ENCODE measurements around the gene ZMYND11.

Gene ZMYND11

GRCh38 chr10:201328-201771 is 66.1 kb downstream of the ZMYND11 start:
- no peak for DNase-seq

GRCh38 chr10:208616-209015 is 73.4 kb downstream of the ZMYND11 start:
- no peak for DNase-seq

DNA sequence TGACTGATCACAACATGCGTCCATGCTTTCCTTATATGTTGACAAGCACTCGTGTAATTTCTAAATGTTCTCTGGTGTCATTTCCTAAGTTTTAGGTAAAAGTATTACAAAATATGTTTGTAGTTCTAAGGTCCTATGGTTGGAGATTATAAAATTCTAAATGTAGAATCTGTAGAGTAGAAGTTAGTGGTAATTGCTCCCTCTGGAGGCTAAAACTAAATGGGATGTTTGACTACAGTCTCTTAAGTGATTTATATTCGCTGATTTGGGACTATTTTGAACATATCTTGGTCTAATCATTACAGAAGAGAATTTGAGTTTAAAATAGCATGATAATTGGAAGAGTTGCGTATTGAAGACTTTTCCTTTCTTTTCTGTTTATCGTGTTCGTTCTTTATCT is 74.1 kb downstream of the ZMYND11 start:
- no peak for DNase-seq

DNA sequence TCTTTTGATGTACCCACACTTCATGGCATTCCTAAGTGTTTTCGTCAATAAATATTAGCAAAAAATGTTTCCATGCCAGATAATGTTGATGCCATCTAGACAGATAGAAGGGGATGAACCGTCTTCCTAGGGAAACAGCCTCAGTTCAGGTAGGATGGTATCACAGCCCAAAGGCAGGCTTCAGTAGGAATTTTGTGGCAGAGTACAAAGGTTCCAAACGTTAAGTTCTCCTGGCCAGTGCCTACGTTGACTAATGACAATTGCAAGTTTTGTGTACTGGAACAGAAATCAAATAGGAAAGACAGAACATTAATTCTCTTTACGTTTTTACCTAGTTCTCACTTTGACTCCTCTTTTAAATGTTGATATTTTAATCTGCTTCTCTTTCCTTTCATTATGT is 75.0 kb downstream of the ZMYND11 start:
- no peak for DNase-seq

DNA sequence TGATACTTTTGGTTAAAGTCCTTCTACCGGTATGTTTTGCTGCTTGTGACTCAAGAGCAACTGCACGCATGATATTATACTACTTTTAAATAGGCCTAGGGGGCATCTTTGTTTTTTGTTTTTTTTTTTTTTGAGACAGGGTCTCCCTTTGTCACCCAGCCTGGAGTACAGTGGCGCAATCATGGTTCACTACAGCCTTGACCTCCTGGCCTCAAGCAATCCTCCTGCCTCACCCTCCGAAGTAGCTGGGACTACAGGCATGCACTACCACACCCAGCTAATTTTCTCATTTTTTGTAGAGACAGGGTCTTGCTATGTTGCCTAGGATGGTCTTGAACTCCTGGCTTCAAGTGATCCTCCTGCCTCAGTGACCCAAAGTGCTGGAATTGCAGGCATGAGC is 80.2 kb downstream of the ZMYND11 start:
- DNase-seq, result no peak

DNA sequence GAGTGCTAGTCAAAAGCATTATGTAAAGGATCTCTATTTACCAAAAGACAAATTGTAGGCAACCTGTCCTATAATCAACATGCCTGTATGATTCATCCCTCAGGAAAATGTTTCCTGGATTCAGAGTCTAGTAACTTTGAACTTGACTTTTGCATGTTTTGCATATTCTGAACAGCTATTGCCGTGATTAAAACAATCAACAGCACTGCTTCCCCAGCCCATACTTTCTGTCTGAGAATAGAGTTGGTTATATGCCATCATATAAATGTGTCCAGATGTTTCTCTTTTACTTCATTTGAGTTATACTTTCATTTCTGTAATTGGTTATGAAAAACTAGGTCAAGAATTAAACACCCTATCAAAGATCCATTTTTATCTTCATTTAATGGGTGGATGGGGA is 83.5 kb downstream of the ZMYND11 start:
- DNase-seq, result no peak

DNA sequence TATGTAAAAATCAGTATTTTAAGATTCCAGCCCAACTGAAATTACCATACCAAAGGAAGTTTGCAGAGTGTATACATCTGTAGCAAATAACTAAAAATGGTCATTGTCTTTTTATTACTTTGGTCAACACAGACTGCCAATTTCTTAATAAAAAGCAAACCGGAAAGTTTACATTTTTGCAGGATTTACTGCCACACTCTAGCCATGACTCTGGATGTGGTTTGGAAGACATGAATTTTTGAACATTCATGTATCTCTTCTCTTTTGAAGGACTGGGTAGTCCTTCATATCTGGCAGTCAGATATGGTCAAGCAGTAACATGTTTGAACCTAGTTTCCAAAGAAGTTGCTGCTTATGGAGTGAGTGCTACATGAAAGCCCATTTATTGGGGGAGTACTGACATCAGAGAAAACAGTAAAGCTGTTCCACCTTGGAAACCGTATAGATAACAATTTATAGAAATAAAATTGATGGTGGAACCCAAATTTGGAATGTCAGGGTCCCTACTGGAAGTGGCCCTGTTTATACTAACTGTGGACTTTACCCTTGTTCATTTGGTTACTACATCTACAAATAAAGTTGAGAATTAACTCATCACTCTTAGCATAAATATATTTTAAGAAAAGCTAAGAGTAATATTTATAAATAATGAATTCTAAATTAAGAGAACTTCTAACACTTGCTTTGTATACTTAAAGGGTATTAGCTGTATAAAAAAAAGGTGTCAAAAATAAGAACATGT is 84.6 kb downstream of the ZMYND11 start:
- DNase-seq, result no peak

- DNase-seq, result no peak
Measured at GRCh38 chr10:224571-224970, 89.3 kb downstream of the ZMYND11 start.

GRCh38 chr10:226018-226417 is 90.8 kb downstream of the ZMYND11 start:
- DNase-seq, result no peak

DNA sequence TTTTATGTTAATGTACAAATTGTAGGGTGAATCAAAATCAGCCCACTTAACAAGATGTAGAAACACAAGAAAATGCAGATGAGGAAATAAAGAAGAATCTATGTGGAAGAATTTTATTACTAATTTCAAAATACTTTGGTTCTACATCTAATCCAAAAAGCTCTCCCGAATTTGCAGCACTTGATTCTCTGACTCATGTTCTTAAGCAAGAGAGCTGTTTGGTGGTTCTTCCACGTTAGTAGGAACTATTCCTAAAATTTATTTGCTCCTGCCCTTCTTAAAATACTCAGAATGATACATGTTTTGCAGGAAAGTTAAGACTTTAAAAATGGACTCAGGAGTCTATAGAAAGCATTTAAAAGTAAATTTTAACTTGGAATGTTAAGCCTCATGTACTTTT is 91.8 kb downstream of the ZMYND11 start:
- DNase-seq, result no peak

DNA sequence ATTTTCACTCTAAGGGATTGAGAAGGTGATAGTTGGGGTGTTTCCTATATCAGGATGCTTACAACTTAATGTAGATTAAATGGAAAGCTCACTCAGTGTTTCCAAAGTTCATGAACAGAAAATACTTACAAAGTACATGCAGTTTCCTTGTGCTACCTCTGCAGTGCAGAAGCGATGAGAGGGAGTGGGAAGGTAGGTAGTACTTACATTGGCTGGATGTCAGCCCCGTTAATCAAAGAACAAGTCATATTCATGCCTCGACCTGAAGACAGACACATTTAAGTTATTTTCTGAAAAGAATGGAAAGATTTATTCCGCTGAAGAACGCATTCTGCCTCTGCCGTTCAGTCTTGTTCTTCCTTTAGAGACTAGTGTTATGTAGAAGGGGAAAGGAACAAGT is 93.1 kb downstream of the ZMYND11 start:
- no peak for DNase-seq

- no peak for DNase-seq
Measured at GRCh38 chr10:230758-231157, 95.5 kb downstream of the ZMYND11 start.

DNA sequence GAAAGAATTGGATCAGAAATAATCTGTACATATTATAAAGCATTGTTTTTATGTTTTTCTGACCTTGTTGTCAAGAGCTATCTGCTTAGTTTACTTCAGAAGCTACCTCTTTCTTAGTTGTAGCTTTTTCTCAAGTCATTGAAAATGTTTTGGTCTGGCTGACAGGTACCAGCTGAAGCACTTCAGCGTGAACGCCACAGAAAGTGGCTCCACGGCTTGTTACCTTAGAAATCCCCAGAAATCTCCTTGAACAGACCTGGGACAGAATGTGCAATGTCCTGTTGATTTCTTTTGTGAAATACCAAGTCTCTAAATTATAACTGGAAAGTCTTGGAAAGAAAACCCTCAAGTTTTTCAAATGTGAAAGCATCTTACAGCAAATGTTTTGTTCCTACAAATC is 96.8 kb downstream of the ZMYND11 start:
- DNase-seq, result no peak

GRCh38 chr10:232878-233277 is 97.6 kb downstream of the ZMYND11 start:
- no peak for DNase-seq

DNA sequence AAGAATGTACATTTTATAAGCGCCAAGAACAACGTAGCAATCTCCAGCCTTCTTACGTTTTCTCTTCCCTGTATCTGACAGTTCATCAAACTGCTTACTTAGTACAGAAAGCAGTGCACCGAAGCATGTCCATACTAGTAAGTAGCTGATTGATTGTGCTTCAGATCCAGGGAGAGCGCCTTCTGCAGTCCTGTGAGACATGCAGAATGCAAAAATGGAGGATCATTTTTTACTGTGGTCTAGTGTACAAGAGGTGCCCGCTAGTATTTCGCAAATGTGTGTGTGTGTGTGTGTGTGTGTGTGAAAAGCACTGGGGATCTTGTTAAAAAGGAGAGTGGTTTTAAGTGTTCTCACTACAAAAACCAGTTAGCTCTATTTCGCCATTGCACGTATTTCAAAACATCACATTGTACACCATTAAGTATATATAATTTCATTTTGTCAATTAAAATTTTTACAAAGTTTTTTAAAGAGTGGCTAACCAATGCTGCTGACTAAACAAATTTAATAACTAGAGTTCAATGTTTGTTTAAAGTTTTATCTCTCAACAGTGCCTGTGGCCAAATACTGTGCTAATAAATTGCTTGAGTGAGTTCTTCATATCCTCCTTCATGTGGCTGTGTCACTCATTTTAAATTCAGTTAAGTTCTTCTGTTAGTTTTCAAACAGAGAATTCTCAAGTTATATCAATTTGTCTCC is 99.6 kb downstream of the ZMYND11 start:
- no peak for DNase-seq

DNA sequence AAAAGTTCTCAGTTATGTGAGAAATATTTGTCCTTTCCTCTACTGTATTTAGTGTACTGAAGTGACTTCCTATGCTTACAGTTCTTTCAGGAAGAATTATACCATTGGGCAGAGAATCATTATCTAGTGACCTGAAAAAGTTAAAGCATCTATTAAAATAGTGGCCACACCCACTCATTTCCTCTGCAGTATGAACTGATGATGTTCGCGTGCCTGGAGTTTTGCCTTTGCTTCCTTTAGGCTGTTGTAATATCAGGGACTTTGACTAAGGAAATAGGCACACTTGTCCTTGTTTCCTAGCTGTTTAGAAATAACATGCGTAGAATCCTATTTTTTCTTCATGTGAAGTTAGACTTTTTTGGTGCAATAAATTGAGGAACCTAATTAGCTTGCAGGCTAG is 100.7 kb downstream of the ZMYND11 start:
- no peak for DNase-seq

GRCh38 chr10:239109-239508 is 103.9 kb downstream of the ZMYND11 start:
- DNase-seq, result no peak

DNA sequence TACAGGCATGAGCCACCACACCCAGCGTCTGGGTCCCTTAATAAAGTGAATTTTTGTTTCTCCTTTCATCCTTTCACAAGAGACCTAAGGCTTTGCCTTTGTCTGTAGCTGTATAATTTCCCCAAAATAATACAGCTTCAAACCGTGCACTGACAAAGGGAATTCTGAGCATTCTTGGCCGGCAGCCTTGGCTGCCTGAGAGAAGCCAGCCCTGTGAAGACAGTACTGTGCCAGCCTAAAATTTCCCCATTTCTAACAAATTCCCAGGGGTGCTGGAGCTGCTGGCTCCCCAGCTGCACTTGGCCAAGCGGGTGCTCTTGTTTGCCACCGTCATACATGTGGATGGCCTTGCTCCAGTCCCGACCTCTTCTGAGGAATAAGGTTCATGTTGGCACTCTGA is 106.2 kb downstream of the ZMYND11 start:
- DNase-seq, result no peak

GRCh38 chr10:241966-242643 is 106.8 kb downstream of the ZMYND11 start:
- no peak for DNase-seq

GRCh38 chr10:244227-244626 is 109.0 kb downstream of the ZMYND11 start:
- DNase-seq, result no peak

- DNase-seq, result no peak
Measured at GRCh38 chr10:246431-246830, 111.2 kb downstream of the ZMYND11 start.

- DNase-seq, result no peak
Measured at GRCh38 chr10:247480-247879, 112.2 kb downstream of the ZMYND11 start.

DNA sequence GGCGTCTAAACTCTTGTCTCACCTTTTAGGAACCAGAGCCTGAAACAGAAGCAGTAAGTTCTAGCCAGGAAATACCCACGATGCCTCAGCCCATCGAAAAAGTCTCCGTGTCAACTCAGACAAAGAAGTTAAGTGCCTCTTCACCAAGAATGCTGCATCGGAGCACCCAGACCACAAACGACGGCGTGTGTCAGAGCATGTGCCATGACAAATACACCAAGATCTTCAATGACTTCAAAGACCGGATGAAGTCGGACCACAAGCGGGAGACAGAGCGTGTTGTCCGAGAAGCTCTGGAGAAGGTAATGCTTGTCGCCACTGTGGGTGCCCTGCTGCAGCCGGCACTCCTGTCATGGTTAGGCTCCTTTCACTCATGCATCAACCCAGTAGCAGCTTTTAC is 113.1 kb downstream of the ZMYND11 start:
- DNase-seq, result no peak

DNA sequence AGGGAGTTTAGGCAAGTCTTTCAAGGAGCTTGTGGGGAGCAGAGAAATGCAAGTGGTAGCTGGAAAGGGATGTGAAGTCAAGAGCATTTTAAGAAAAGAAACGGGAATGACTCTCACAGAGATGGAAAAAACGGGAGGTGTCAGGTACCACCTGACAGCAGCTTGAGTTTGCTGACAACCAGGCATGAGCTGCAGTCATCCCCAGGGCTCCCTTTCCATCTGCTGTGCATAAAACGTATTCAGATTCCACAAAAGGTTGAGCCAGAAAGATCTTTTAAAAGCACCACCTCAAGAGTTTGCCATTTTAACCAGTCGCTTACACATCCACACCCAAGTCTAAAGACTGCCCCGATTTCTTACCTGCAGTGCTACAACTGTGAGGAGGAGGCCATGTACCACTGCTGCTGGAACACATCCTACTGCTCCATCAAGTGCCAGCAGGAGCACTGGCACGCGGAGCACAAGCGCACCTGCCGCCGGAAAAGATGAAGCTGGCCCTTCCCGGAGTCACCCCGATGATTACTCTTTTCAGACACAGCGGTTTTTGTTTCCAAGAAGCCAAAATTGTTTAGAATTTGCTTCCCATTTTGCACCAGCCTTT is 116.8 kb downstream of the ZMYND11 start:
- no peak for DNase-seq

Data from NCI-H526 treated with DMSO at 0.1 percent for 48 hours (cell line).